CD8-positive, alpha-beta memory T cell (primary cell): ENCODE data around the gene WDFY4. TPM values are rescaled to one million over a fixed set of nuclear protein-coding genes. Genes with fewer than 3 reads are reported as not detected.

ENCODE experiments used
- CTCF ChIA-PET: fragments of 350-600 bp; sonication (Branson Sonifier 250); formaldehyde crosslinking; loops from one replicate; lab custom pipeline; 2021; ENCODE audit warnings: antibody characterized with exemption; lab: Charles Lee
- POLR2A ChIA-PET: fragments of 350-600 bp; sonication (Branson Sonifier 250); formaldehyde crosslinking; loops from one replicate; lab custom pipeline; 2021; ENCODE audit warnings: antibody characterized with exemption; lab: Charles Lee
- DNase-seq, 5 donors: peaks; one replicate each; pipeline versions ENCODE4 v3.0.0 to v3.0.0-alpha.2; 2020 to 2022; ENCODE audit warnings: mixed read lengths in 1 of 5
- H3K27ac ChIP-seq: one replicate; pipeline ENCODE4 v1.7.0; 2013; ENCODE audit warnings: low read depth, mild to moderate bottlenecking, low read length, moderate library complexity
- H3K27me3 ChIP-seq: 2 replicates; pipeline ENCODE4 v1.7.0; 2013; ENCODE audit warnings: low read length, mild to moderate bottlenecking; ENCODE audit not compliant: insufficient read depth, poor library complexity, severe bottlenecking
- H3K36me3 ChIP-seq: 2 replicates; pipeline ENCODE4 v1.7.0; 2013; ENCODE audit warnings: mild to moderate bottlenecking, low read length, moderate library complexity; ENCODE audit not compliant: insufficient read depth
- H3K4me1 ChIP-seq: 2 replicates; pipeline ENCODE4 v1.7.0; 2013; ENCODE audit warnings: mild to moderate bottlenecking, low read length, moderate library complexity; ENCODE audit not compliant: insufficient read depth
- H3K4me3 ChIP-seq: 2 replicates; pipeline ENCODE4 v1.7.0; 2013; ENCODE audit warnings: mild to moderate bottlenecking, low read length
- H3K9me3 ChIP-seq: 2 replicates; pipeline ENCODE4 v1.7.0; 2013; ENCODE audit warnings: mild to moderate bottlenecking, low read length
- H3K27ac Mint-ChIP-seq, 8 donors: one replicate each; pipeline ENCODE4 v1.8.0; 2020 to 2021; ENCODE audit warnings: mixed read lengths in 8 of 8, mild to moderate bottlenecking in 6 of 8, inconsistent platforms in 3 of 8, moderate library complexity in 3 of 8
- H3K27me3 Mint-ChIP-seq, 2 donors: one replicate each; pipeline ENCODE4 v1.8.0; 2020 to 2021; ENCODE audit warnings: mixed read lengths in 2 of 2, mild to moderate bottlenecking in 1 of 2, moderate library complexity in 1 of 2
- H3K36me3 Mint-ChIP-seq, 3 donors: one replicate each; pipeline ENCODE4 v1.8.0; 2020 to 2021; ENCODE audit warnings: mixed read lengths in 3 of 3, inconsistent platforms in 1 of 3, mild to moderate bottlenecking in 1 of 3
- H3K4me1 Mint-ChIP-seq, 3 donors: one replicate each; pipeline ENCODE4 v1.8.0; 2020 to 2021; ENCODE audit warnings: mixed read lengths in 3 of 3, inconsistent platforms in 1 of 3, mild to moderate bottlenecking in 1 of 3
- H3K4me3 Mint-ChIP-seq, 7 donors: one replicate each; pipeline ENCODE4 v1.8.0; 2020 to 2021; ENCODE audit warnings: mixed read lengths in 7 of 7, mild to moderate bottlenecking in 6 of 7, moderate library complexity in 4 of 7, inconsistent platforms in 2 of 7
- H3K9me3 Mint-ChIP-seq, 5 donors: one replicate each; pipeline ENCODE4 v1.8.0; 2020 to 2022; ENCODE audit warnings: mixed read lengths in 5 of 5, mild to moderate bottlenecking in 3 of 5, moderate library complexity in 2 of 5, inconsistent platforms in 1 of 5
- polyA plus RNA-seq: library from polyadenylated mRNA; unstranded; fragments of 300-500 nt; fragmentation: Illumina TruSeq; gene quantifications from one replicate; pipeline ENCODE4 v1.2.3, GENCODE V29; 2021
- total RNA-seq, 2 experiments: library from RNA; stranded (reverse); gene quantifications; one replicate each; pipeline ENCODE4 v1.2.3, GENCODE V29; 2021

The WDFY4 gene
- total and polyA plus RNA-seq, 3 experiments from 2014 or later, result 0.20 to 0.35 TPM; not detected in 1

DNA sequence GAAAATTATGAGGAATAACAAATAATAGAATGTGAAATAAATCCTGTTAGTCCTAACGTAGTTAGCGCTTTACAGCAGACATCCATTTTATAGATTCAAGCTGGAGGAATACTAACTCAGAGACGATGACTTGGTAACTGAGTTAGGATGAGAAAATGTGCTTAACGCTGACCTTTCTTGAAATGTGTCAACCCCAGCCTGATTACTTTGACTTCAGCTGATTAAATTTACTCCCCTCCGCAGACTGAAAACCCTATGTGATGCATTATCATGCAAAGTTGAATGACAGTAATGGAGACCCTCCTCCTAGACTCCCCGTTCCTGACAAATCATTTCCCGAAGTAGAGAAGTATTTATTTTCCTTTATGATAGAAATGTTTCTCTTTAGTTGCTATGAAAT is 54.5 kb downstream of the WDFY4 start:
- Mint-ChIP-seq H3K4me1 (no peaks in the 10 kb centered on the region), H3K36me3 (no peaks in the 10 kb centered on the region), H3K27me3 (peaks cover 3 to 4% of the 10 kb centered on the region in 2 donors), H3K27ac (no peak overlapping the region), H3K9me3 (peaks cover 0 to 4% (median 0%) of the 10 kb centered on the region in 5 donors), H3K4me3 (no peak overlapping the region)
- Histone ChIP-seq H3K4me3 (no peak overlapping the region), H3K36me3 (no peaks in the 10 kb centered on the region), H3K27me3 (no peaks in the 10 kb centered on the region), H3K27ac (no peak overlapping the region), H3K9me3 (no peaks in the 10 kb centered on the region), H3K4me1 (no peaks in the 10 kb centered on the region)
- no peak for DNase-seq
- ChIA-PET CTCF (no interaction called here), POLR2A (no interaction called here)

GRCh38 chr10:48740015-48740707 is 55.5 kb downstream of the WDFY4 start:
- Histone ChIP-seq H3K4me3 (no peak overlapping the region), H3K4me1 (no peaks in the 10 kb centered on the region), H3K36me3 (no peaks in the 10 kb centered on the region), H3K27me3 (no peaks in the 10 kb centered on the region), H3K27ac (no peak overlapping the region), H3K9me3 (no peaks in the 10 kb centered on the region)
- ChIA-PET POLR2A (no interaction called here), CTCF (no interaction called here)
- Mint-ChIP-seq H3K9me3 (peaks cover 0 to 4% (median 0%) of the 10 kb centered on the region in 5 donors), H3K27ac (no peak overlapping the region), H3K4me1 (no peaks in the 10 kb centered on the region), H3K4me3 (no peak overlapping the region), H3K27me3 (peaks cover 3 to 4% of the 10 kb centered on the region in 2 donors), H3K36me3 (no peaks in the 10 kb centered on the region)
- DNase-seq, result no peak

DNA sequence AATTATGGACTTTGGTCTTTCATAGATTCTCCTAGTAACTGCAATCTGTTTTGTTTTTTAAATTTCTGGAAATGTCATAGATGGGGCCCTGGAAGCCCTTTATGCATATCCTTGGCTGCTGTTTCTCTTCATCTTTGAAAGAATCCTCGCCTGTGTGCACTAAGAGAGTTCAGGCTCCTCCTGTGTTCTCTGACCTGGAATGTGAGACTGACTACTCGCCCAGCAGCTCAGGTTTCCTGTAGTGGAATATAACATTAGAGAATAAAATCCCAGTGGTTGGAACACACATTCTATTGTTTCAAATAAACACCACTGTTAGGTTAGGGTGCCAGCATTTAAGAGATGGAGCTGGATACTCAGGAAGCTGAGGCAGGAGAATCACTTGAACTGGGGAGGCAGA is 56.3 kb downstream of the WDFY4 start:
- Histone ChIP-seq H3K27me3 (no peaks in the 10 kb centered on the region), H3K27ac (no peak overlapping the region), H3K36me3 (no peaks in the 10 kb centered on the region), H3K9me3 (no peaks in the 10 kb centered on the region), H3K4me1 (no peaks in the 10 kb centered on the region), H3K4me3 (no peak overlapping the region)
- DNase-seq, result no peak
- no peaks in the 10 kb centered on the region for H3K36me3 Mint-ChIP-seq
- no peak overlapping the region for H3K27ac Mint-ChIP-seq
- no peaks in the 10 kb centered on the region for H3K4me1 Mint-ChIP-seq
- H3K9me3 Mint-ChIP-seq, result peaks cover 0 to 4% (median 0%) of the 10 kb centered on the region in 5 donors
- CTCF ChIA-PET, result no interaction called here
- peaks cover under 1 to 2% of the 10 kb centered on the region in 2 donors for H3K27me3 Mint-ChIP-seq
- no peak overlapping the region for H3K4me3 Mint-ChIP-seq
- POLR2A ChIA-PET, result no interaction called here

DNA sequence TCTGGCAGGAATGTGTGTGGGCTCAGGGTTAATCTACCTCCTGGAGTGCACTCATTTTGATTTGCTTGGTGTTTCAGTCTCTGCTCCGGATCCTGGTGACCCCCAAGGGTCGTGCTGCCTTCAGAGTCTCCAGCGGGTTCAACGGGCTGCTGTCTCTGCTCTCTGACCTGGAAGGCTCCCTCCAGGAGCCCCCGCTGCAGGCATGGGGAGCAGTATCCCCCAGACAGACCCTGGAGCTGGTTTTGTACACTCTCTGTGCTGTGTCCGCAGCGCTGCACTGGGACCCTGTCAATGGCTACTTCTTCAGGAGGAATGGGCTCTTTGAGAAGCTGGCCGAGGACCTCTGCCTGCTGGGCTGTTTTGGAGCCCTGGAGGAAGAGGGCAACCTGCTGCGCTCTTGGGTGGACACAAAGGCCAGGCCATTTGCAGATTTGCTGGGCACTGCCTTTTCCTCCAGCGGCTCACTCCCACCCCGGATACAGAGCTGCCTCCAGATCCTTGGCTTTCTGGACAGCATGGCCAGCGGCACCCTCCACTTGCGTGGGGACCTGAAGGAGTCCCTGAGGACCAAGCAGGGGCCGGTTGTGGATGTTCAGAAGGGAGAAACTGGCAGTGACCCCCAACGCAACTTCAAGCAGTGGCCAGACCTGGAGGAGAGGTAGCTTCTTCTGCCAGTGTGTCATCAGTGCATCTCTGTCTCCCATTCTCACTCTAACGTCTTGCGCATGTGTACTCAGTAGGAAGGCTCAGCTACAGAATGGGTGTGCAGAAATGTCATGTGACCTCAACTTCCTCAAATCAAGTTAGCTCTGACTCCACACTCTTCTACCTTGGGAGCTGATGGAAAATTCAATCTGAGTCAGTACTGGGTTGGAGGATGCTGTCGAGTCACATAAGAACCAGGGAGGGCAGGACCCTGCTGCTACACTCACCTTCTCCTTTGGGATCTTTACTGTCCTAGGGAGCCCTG is 58.5 kb downstream of the WDFY4 start:
- H3K27ac ChIP-seq, result no peak overlapping the region
- no peak overlapping the region for H3K4me3 Mint-ChIP-seq
- ChIA-PET CTCF (no interaction called here), POLR2A (no interaction called here)
- H3K36me3 Mint-ChIP-seq, result no peaks in the 10 kb centered on the region
- no peaks in the 10 kb centered on the region for H3K9me3 ChIP-seq
- no peaks in the 10 kb centered on the region for H3K27me3 Mint-ChIP-seq
- no peak overlapping the region for H3K4me3 ChIP-seq
- H3K27ac Mint-ChIP-seq, result no peak overlapping the region
- H3K9me3 Mint-ChIP-seq, result peaks cover 0 to 14% (median 2%) of the 10 kb centered on the region in 5 donors
- no peak for DNase-seq
- H3K4me1 ChIP-seq, result no peaks in the 10 kb centered on the region
- H3K27me3 ChIP-seq, result no peaks in the 10 kb centered on the region
- H3K36me3 ChIP-seq, result no peaks in the 10 kb centered on the region
- no peaks in the 10 kb centered on the region for H3K4me1 Mint-ChIP-seq

DNA sequence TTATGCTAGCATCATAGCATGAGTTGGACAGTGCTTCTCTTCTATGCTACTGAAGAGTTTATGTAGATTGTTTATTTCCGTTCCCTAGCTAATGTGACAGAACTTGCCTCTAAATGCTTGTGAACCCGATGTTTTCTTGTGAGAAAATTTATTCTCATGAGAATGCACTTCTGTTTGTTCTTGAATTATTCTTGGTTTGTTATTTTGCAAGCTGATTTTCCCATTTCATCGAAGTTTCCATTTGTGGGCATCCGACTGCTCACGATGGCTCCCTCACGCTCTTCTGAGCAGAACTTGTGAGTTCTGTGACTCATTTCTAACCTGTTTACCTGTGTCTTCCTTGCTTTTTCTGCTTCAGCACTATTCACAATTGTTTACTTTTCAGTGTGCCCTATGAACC is 59.9 kb downstream of the WDFY4 start:
- H3K36me3 Mint-ChIP-seq, result no peaks in the 10 kb centered on the region
- no peaks in the 10 kb centered on the region for H3K4me1 Mint-ChIP-seq
- H3K27ac Mint-ChIP-seq, result no peak overlapping the region
- Histone ChIP-seq H3K4me1 (no peaks in the 10 kb centered on the region), H3K27me3 (no peaks in the 10 kb centered on the region), H3K4me3 (no peak overlapping the region), H3K36me3 (no peaks in the 10 kb centered on the region), H3K9me3 (no peaks in the 10 kb centered on the region), H3K27ac (no peak overlapping the region)
- peaks cover 0 to 14% (median 2%) of the 10 kb centered on the region in 5 donors for H3K9me3 Mint-ChIP-seq
- no peaks in the 10 kb centered on the region for H3K27me3 Mint-ChIP-seq
- ChIA-PET POLR2A (no interaction called here), CTCF (no interaction called here)
- H3K4me3 Mint-ChIP-seq, result no peak overlapping the region
- DNase-seq, result no peak

DNA sequence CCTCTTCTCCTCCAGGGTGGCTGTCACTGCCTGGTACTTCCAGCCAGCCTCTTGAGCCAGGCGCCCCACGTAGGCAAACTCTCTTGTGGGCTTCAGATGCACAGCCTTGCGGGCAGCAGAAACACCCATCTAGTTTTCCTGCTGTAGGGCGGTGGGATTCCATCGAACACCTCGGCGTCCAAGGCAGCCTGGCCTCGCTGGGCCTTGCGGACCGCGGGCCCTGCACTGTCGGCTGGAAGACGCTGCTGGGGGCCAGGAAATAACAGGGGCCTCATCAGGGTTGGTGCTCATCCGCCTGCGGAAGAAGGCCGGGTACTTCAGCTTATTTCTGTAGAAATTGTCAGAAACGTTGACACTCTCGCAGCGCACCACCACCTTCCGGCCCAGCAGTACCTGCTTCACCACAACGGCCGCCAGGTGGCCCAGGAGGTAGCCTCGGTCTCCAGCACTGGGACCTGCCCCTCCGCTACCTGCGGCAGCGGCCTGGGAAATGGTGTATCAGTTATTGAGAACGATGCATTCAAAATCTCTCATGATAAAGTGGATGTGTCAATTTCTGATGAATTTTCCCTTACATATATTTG is 61.1 kb downstream of the WDFY4 start:
- Histone ChIP-seq H3K27me3 (no peaks in the 10 kb centered on the region), H3K4me1 (no peaks in the 10 kb centered on the region), H3K9me3 (no peaks in the 10 kb centered on the region), H3K36me3 (no peaks in the 10 kb centered on the region), H3K4me3 (no peak overlapping the region), H3K27ac (no peak overlapping the region)
- Mint-ChIP-seq H3K4me1 (no peaks in the 10 kb centered on the region), H3K36me3 (no peaks in the 10 kb centered on the region), H3K4me3 (no peak overlapping the region), H3K27me3 (no peaks in the 10 kb centered on the region), H3K9me3 (peaks cover 0 to 14% (median 2%) of the 10 kb centered on the region in 5 donors), H3K27ac (no peak overlapping the region)
- ChIA-PET POLR2A (no interaction called here), CTCF (no interaction called here)
- DNase-seq, result no peak

GRCh38 chr10:48748573-48748972 is 63.9 kb downstream of the WDFY4 start:
- Histone ChIP-seq H3K4me1 (no peaks in the 10 kb centered on the region), H3K27ac (no peak overlapping the region), H3K4me3 (no peak overlapping the region), H3K36me3 (no peaks in the 10 kb centered on the region), H3K9me3 (no peaks in the 10 kb centered on the region), H3K27me3 (no peaks in the 10 kb centered on the region)
- Mint-ChIP-seq H3K36me3 (no peaks in the 10 kb centered on the region), H3K27me3 (peaks cover 3 to 4% of the 10 kb centered on the region in 2 donors), H3K4me1 (no peaks in the 10 kb centered on the region), H3K4me3 (no peak overlapping the region), H3K9me3 (peaks cover 0 to 14% (median 2%) of the 10 kb centered on the region in 5 donors), H3K27ac (no peak overlapping the region)
- CTCF ChIA-PET, result no interaction called here
- POLR2A ChIA-PET, result no interaction called here
- no peak for DNase-seq

- H3K9me3 ChIP-seq, result no peaks in the 10 kb centered on the region
- peaks cover 3 to 4% of the 10 kb centered on the region in 2 donors for H3K27me3 Mint-ChIP-seq
- H3K27ac Mint-ChIP-seq, result no peak overlapping the region
- no peak overlapping the region for H3K4me3 Mint-ChIP-seq
- no peak overlapping the region for H3K27ac ChIP-seq
- H3K36me3 Mint-ChIP-seq, result no peaks in the 10 kb centered on the region
- H3K4me1 Mint-ChIP-seq, result no peaks in the 10 kb centered on the region
- H3K9me3 Mint-ChIP-seq, result peaks cover 0 to 14% (median 2%) of the 10 kb centered on the region in 5 donors
- H3K27me3 ChIP-seq, result no peaks in the 10 kb centered on the region
- no peak for DNase-seq
- no peak overlapping the region for H3K4me3 ChIP-seq
- no peaks in the 10 kb centered on the region for H3K4me1 ChIP-seq
- ChIA-PET POLR2A (no interaction called here), CTCF (no interaction called here)
- no peaks in the 10 kb centered on the region for H3K36me3 ChIP-seq
Measured at GRCh38 chr10:48749254-48749787, 64.6 kb downstream of the WDFY4 start.
